Measurements from ENCODE around the gene CSTB.
"Not testable (repeated sequence)": the region's sequence is repeated elsewhere in the genome, so short reads cannot be mapped to it uniquely, and the experiment has no call there.

CSTB gene
- total RNA-seq, result 24.4 to 53.1 reads per million in 2 donors

DNA sequence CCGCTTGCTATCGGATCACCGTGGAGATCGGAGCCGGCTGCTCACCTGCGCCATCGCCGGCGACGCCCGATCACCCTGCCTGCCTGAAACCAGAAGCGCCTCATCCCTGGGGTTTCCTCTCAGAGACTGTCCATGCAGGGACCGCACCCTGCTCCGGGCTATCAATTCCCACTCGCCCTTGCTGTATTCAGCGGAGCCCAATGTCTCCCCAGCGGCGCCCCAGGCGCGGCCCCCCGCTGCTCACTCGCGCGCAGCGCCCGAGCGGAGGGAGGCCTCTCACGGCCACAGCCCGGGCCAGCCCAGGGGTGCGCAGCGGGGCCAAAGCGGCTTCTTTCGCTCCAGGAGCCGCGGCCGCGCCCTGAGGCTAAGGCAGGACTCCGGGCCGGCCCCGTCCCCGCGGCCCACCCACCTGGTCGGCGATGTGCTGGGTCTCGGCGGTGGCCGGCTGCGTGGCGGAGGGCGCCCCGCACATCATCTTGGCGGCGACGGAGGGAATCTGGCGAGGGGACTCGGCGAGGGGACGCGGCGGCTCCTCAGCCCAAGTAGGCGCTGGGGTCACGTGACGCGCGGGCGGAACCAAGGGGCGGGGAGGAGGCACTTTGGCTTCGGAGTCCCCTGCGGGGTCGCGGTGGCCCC lies at the start of gene CSTB:
TSS of gene CSTB (minus strand) at position 514 of the 636 bp plus-strand sequence. CDS start at position 475, 39 bp downstream.
- DNase-seq, result peak; percentile 90

GRCh38 chr21:43825242-43825935 lies 49.3 kb upstream of the CSTB start:
- DNase-seq, result no peak

- DNase-seq, result no peak
Measured at GRCh38 chr21:43824333-43825241, 48.5 kb upstream of the CSTB start.

DNA sequence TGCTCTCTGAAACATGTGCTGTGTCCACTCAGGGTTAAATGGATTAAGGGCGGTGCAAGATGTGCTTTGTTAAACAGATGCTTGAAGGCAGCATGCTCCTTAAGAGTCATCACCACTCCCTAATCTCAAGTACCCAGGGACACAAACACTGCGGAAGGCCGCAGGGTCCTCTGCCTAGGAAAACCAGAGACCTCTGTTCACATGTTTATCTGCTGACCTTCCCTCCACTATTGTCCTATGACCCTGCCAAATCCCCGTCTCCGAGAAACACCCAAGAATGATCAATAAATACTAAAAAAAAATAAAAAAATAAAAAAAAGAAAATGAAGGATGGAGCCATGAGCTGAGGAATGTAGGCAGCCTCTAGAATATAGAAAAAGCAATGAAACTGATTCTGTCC lies 46.6 kb upstream of the CSTB start:
- not testable (repeated sequence) for DNase-seq

GRCh38 chr21:43822166-43822565 lies 46.1 kb upstream of the CSTB start:
- not testable (repeated sequence) for DNase-seq

DNA sequence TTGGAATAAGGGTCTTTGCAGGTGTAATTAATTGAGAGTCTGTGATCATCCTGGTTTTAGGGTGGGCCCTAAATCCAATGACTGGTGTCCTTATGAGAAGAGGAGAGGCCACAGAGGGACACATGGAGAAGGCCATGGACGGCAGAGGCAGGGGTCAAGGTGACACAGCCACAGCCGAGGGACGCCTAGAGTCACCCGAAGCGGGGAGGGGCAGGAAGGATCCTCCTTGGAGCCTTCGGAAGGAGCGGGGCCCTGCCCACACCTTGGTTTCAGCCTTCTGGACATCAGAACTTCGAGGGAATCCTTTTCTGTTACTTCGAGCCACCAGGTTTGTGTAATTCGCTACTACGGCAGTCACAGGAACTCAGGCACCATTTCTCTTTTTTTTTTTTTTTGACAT lies 44.4 kb upstream of the CSTB start:
- DNase-seq, result no peak

GRCh38 chr21:43819511-43820405 lies 43.6 kb upstream of the CSTB start:
- no peak for DNase-seq

DNA sequence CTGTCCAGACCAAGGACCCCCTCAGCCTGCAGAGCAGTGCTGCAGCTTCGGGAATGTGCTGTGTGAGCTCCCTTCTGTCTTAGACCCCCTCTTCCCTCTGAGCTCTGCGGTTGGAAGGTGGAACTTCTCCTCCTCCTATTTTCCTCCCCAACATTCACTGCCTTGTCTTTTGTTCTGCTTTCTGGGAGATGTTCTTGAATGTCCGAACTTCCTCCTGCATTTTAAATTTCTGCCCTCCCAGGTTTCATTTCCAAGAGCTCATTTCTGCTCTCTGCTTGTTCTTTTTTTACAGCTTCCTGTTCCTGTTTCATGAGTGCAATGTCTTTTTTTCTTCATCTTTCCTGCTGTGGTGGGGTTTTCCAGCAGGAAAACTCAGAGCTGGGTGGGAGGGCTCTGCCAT lies 42.6 kb upstream of the CSTB start:
- no peak for DNase-seq

DNA sequence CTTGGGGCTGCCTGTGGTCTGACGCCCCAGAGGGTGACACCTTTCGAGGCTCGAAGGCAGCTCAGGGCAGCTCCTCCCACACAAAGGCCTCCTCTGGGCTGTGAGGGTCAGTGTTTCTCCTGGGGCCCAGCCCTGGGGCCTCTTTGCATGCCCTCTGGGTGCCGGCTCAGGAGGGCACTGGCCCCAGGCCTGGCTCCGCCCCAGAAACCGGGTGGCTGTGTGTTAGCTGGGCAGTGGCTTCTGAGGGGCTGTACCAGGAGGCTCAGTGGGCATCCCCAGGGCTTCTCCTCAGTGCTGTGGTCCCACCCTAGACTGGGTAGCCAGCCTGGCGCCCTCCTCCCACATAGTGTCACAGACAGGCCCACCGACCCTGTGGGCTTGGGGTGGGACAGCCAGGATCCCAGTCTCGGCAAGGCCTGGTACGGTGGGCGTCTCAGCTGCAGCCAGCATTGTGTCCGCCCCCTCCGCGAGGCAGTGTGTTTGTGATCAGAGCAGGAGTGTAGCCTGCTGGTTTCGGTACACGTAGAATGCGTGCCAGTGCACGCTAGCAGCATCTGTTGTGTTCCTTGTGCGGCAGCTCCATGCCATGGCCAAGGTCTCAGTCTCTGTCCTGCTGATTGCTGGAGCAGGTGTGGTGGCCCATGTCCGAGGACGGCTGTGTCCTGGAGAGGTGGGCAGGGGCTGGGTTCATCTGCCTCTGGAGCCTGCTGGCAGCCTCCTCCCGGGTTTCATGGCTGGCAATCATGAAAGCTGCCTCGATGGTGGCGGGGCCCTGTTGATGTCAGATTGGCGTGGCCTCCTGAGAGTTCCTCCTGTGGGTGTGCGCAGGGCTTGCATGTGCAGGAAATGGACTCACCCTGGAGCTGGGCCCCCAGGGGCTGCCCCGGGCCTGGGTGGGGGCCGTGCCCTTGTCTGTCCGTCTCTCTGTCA lies 41.3 kb upstream of the CSTB start:
- DNase-seq, result no peak

DNA sequence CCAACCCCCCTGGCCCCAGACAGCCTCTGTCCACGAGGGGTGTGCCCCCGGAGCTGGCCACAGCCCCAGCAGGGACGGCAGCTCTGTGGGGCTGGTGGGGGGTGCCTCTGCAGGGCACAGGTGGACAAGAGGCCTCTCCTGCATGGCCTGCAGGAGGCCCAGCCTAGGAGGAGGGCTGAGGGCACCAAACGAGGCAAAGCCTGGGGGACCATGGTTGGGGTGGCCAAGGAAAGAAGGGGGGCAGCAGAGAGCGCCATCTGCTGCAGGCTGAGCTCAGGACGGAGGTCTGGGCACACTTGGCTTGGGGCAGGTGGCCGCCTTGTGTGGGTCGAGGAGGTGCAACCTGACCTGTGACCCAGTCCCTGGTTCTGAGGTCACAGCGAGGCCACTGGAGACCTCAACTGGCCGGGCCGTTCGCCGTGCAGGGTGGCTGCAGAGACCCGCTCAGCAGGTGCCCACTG lies 40.5 kb upstream of the CSTB start:
- DNase-seq, result no peak

GRCh38 chr21:43815991-43816390 lies 39.9 kb upstream of the CSTB start:
- no peak for DNase-seq

GRCh38 chr21:43815107-43815613 lies 39.1 kb upstream of the CSTB start:
- no peak for DNase-seq

- DNase-seq, result no peak
Measured at GRCh38 chr21:43814215-43815106, 38.4 kb upstream of the CSTB start.

DNA sequence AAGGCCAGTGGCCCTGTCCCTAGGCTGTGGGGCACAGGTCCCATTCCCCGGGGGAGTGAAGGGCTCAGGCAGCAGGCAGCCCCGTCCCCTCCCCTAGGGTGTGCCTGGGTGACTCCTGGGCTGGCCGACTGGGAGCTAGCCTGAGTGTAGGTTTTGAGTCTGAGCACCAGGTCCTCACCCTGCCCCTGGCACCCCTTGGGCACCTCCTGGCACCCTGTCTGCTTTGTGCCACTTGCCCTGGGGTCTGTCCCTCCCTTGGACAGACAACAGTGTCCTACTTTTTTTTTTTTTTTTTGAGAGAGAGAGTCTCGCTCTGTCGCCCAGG lies 37.5 kb upstream of the CSTB start:
- DNase-seq, result no peak

DNA sequence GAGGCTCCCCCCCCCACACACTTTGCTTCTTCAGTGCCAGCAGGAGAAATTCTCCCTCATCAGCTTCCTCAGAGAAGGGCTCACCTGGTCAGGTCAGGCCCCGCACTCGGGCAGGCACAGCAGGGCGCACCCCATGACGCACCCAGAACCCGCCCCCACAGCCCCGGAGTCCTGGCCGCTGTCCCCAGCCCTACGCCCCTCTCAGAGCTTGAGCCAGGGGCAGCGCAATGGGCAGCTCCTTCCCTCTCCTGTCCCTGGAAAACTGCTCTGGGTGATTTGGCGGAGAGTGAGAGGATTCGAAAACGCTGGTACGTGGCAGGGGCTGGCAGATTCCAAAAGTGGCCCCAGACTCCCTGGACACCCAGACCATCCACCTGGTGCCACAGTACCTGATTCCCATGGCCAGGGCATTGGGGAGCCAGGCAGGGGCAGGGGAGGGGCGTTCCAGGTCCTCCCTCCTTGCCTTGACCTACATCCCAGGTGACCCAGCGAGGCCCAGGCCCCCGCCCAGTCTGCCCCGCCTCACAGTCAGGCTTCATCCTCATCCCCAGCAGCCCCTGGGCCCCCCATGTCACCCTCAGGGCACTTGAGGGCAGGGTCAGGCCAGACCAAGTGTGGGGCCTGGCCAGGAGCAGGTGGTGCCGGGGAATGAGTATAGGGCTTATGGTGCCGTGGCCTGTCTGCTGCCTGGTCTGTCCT lies 37.0 kb upstream of the CSTB start:
- no peak for DNase-seq

- no peak for DNase-seq
Measured at GRCh38 chr21:43812139-43812821, 36.2 kb upstream of the CSTB start.

GRCh38 chr21:43811262-43812105 lies 35.4 kb upstream of the CSTB start:
- no peak for DNase-seq
